Measurements from ENCODE around the gene VAV1.

VAV1 gene

GRCh38 chr19:6875218-6875617 lies 102.7 kb downstream of the VAV1 start:
- no peaks in the 10 kb centered on the region for H3K9me3 ChIP-seq (ENCODE audit: insufficient read depth, low read length)

GRCh38 chr19:6876748-6877147 lies 104.2 kb downstream of the VAV1 start:
- no peaks in the 10 kb centered on the region for H3K27me3 ChIP-seq (ENCODE audit: low read length)
- no peak overlapping the region for H3K9ac ChIP-seq (ENCODE audit: low read length)
- TF ChIP-seq, protein P1, sequence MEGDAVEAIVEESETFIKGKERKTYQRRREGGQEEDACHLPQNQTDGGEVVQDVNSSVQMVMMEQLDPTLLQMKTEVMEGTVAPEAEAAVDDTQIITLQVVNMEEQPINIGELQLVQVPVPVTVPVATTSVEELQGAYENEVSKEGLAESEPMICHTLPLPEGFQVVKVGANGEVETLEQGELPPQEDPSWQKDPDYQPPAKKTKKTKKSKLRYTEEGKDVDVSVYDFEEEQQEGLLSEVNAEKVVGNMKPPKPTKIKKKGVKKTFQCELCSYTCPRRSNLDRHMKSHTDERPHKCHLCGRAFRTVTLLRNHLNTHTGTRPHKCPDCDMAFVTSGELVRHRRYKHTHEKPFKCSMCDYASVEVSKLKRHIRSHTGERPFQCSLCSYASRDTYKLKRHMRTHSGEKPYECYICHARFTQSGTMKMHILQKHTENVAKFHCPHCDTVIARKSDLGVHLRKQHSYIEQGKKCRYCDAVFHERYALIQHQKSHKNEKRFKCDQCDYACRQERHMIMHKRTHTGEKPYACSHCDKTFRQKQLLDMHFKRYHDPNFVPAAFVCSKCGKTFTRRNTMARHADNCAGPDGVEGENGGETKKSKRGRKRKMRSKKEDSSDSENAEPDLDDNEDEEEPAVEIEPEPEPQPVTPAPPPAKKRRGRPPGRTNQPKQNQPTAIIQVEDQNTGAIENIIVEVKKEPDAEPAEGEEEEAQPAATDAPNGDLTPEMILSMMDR (IDR thresholded peaks at IDR 0.05; ENCODE audit: insufficient read depth, low read length, poor library complexity, severe bottlenecking): no peak
- no peak for TF ChIP-seq EZH2phosphoT487 (conservative IDR thresholded peaks at IDR 0.05; ENCODE audit: low read length)
- H3K79me2 ChIP-seq (ENCODE audit: insufficient read depth, low read length): no peaks in the 10 kb centered on the region
- no peaks in the 10 kb centered on the region for H3F3A ChIP-seq (ENCODE audit: insufficient read depth)
- no peaks in the 10 kb centered on the region for H4K20me1 ChIP-seq (ENCODE audit: low read depth, low read length)
- no peaks in the 10 kb centered on the region for H3K36me3 ChIP-seq (ENCODE audit: low read length)
- H3K9me2 ChIP-seq (replicated peaks; ENCODE audit: insufficient read depth, low read length): no peaks in the 10 kb centered on the region
- H3K9me3 ChIP-seq (ENCODE audit: insufficient read depth, low read length): no peaks in the 10 kb centered on the region
- H3K4me2 ChIP-seq (ENCODE audit: low read depth, low read length, poor library complexity, severe bottlenecking): no peak overlapping the region
- H3K27ac ChIP-seq (ENCODE audit: low read depth, low read length): no peak overlapping the region
- H3K4me3 ChIP-seq (ENCODE audit: insufficient read depth, low read length, poor library complexity, severe bottlenecking): no peak overlapping the region
- H2AFZ ChIP-seq (ENCODE audit: low read depth, low read length, severe bottlenecking): no peak overlapping the region

More at GRCh38 chr19:6875218-6875617, 102.7 kb downstream of the VAV1 start:
- no peaks in the 10 kb centered on the region for H3K79me2 ChIP-seq (ENCODE audit: insufficient read depth, low read length)
- TF ChIP-seq, protein P1 (IDR thresholded peaks at IDR 0.05; ENCODE audit: insufficient read depth, low read length, poor library complexity, severe bottlenecking): no peak
- TF ChIP-seq EZH2phosphoT487 (conservative IDR thresholded peaks at IDR 0.05; ENCODE audit: low read length): no peak
- H3K4me2 ChIP-seq (ENCODE audit: low read depth, low read length, poor library complexity, severe bottlenecking): no peak overlapping the region
- H2AFZ ChIP-seq (ENCODE audit: low read depth, low read length, severe bottlenecking): no peak overlapping the region
- H3K36me3 ChIP-seq (ENCODE audit: low read length): no peaks in the 10 kb centered on the region
- no peaks in the 10 kb centered on the region for H3K9me2 ChIP-seq (replicated peaks; ENCODE audit: insufficient read depth, low read length)
- H3K9ac ChIP-seq (ENCODE audit: low read length): no peak overlapping the region
- H3K27me3 ChIP-seq (ENCODE audit: low read length): no peaks in the 10 kb centered on the region
- H3K27ac ChIP-seq (ENCODE audit: low read depth, low read length): no peak overlapping the region
- no peaks in the 10 kb centered on the region for H4K20me1 ChIP-seq (ENCODE audit: low read depth, low read length)
- H3K4me3 ChIP-seq (ENCODE audit: insufficient read depth, low read length, poor library complexity, severe bottlenecking): no peak overlapping the region
- no peaks in the 10 kb centered on the region for H3F3A ChIP-seq (ENCODE audit: insufficient read depth)

GRCh38 chr19:6877766-6878165 lies 105.3 kb downstream of the VAV1 start:
- Histone ChIP-seq H3K79me2 (ENCODE audit: insufficient read depth, low read length) (no peaks in the 10 kb centered on the region), H3K9ac (ENCODE audit: low read length) (no peak overlapping the region), H3K9me3 (ENCODE audit: insufficient read depth, low read length) (no peaks in the 10 kb centered on the region), H4K20me1 (ENCODE audit: low read depth, low read length) (no peaks in the 10 kb centered on the region), H3K4me2 (ENCODE audit: low read depth, low read length, poor library complexity, severe bottlenecking) (no peak overlapping the region), H3K9me2 (replicated peaks; ENCODE audit: insufficient read depth, low read length) (no peaks in the 10 kb centered on the region), H3F3A (ENCODE audit: insufficient read depth) (no peaks in the 10 kb centered on the region), H3K27me3 (ENCODE audit: low read length) (no peaks in the 10 kb centered on the region), H3K36me3 (ENCODE audit: low read length) (no peaks in the 10 kb centered on the region), H3K4me3 (ENCODE audit: insufficient read depth, low read length, poor library complexity, severe bottlenecking) (no peak overlapping the region), H2AFZ (ENCODE audit: low read depth, low read length, severe bottlenecking) (no peak overlapping the region), H3K27ac (ENCODE audit: low read depth, low read length) (no peak overlapping the region)
- no peak for TF ChIP-seq EZH2phosphoT487 (conservative IDR thresholded peaks at IDR 0.05; ENCODE audit: low read length)
- TF ChIP-seq, protein P1 (IDR thresholded peaks at IDR 0.05; ENCODE audit: insufficient read depth, low read length, poor library complexity, severe bottlenecking): no peak

Data from SU-DHL-6 (cell line).